HEK293 (cell line): ENCODE results near the gene ZNF660.

Experiments
- CTCF ChIA-PET: fragments of 350-600 bp; formaldehyde crosslinking; extraction: SDS; loops from one replicate; lab custom pipeline; 2021; ENCODE audit warnings: antibody characterized with exemption; lab: Yijun Ruan, JAX
- POLR2A ChIA-PET: fragments of 300-600 bp; formaldehyde crosslinking; extraction: SDS; loops from one replicate; lab custom pipeline; 2020; ENCODE audit warnings: antibody characterized with exemption, inconsistent platforms; lab: Yijun Ruan, JAX
- H3K27ac ChIP-seq: fragments of 200-500 bp; sonication (Bioruptor generic); 2 replicates; pipeline ENCODE4 v1.5.1; 2014; ENCODE audit warnings: low read depth, low read length, control low read depth, inconsistent platforms; ENCODE audit errors: extremely low read depth
- H3K36me3 ChIP-seq, 2 experiments: fragments of 200-500 bp in 1 of 2; sonication (Bioruptor generic) in 1 of 2; 1 replicate in 1 of 2; 2 replicates in 1 of 2; pipeline ENCODE4 v1.5.1; 2014 to 2017; ENCODE audit warnings: inconsistent platforms in 2 of 2, low read length in 2 of 2; ENCODE audit not compliant: control insufficient read depth in 2 of 2, insufficient read depth in 1 of 2
- H3K4me1 ChIP-seq: fragments of 200-500 bp; sonication (Bioruptor generic); 2 replicates; pipeline ENCODE4 v1.5.1; 2014; ENCODE audit warnings: mild to moderate bottlenecking, low read length, inconsistent platforms; ENCODE audit not compliant: control insufficient read depth, insufficient read depth
- H3K4me3 ChIP-seq: 2 replicates; pipeline ENCODE4 v1.5.1; 2011; ENCODE audit warnings: low read depth, mild to moderate bottlenecking, control low read depth, low read length, moderate library complexity
- H3K9me3 ChIP-seq: fragments of 200-500 bp; sonication (Bioruptor generic); 2 replicates; pipeline ENCODE4 v1.5.1; 2014; ENCODE audit warnings: low read depth, low read length, inconsistent platforms; ENCODE audit not compliant: control insufficient read depth, insufficient read depth
- ELK4 ChIP-seq: IDR thresholded peaks from 2 replicates; pipeline ENCODE4 v1.6.1; 2011; ENCODE audit warnings: mild to moderate bottlenecking, low read depth, low read length, borderline replicate concordance
- GLIS2 ChIP-seq: fragments of 450-650 bp; formaldehyde crosslinking; IDR thresholded peaks from 2 replicates; pipeline ENCODE4 v1.5.1; 2016; ENCODE audit warnings: missing biosample characterization, missing genetic modification characterization
- KLF1 ChIP-seq: fragments of 450-650 bp; formaldehyde crosslinking; IDR thresholded peaks from 2 replicates; pipeline ENCODE4 v1.5.1; 2016; ENCODE audit warnings: missing biosample characterization, missing genetic modification characterization
- MEIS1 ChIP-seq: sonication (generic); formaldehyde crosslinking; IDR thresholded peaks from 2 replicates; pipeline ENCODE4 v1.8.1; 2022; ENCODE audit warnings: missing genetic modification reagents, mild to moderate bottlenecking, borderline replicate concordance
- OSR2 ChIP-seq: fragments of 450-650 bp; formaldehyde crosslinking; IDR thresholded peaks from 2 replicates; pipeline ENCODE4 v1.5.1; 2016; ENCODE audit warnings: missing biosample characterization, missing genetic modification characterization
- RBAK ChIP-seq: fragments of 450-650 bp; formaldehyde crosslinking; IDR thresholded peaks from 2 replicates; pipeline ENCODE4 v1.5.1; 2016; ENCODE audit warnings: missing biosample characterization, missing genetic modification characterization
- REST ChIP-seq: fragments of 450-650 bp; formaldehyde crosslinking; IDR thresholded peaks from 2 replicates; pipeline ENCODE4 v1.5.1; 2016; ENCODE audit warnings: missing biosample characterization, missing genetic modification characterization
- ZBTB10 ChIP-seq: fragments of 450-650 bp; formaldehyde crosslinking; IDR thresholded peaks from 2 replicates; pipeline ENCODE4 v1.5.1; 2016; ENCODE audit warnings: missing biosample characterization, missing genetic modification characterization
- ZNF175 ChIP-seq: fragments of 450-650 bp; formaldehyde crosslinking; IDR thresholded peaks from 2 replicates; pipeline ENCODE4 v1.5.1; 2016; ENCODE audit warnings: missing biosample characterization, missing genetic modification characterization
- ZNF221 ChIP-seq: fragments of 450-650 bp; formaldehyde crosslinking; IDR thresholded peaks from 2 replicates; pipeline ENCODE4 v1.5.1; 2017; ENCODE audit warnings: missing biosample characterization, missing genetic modification characterization, borderline replicate concordance
- ZNF223 ChIP-seq: fragments of 450-650 bp; formaldehyde crosslinking; IDR thresholded peaks from 2 replicates; pipeline ENCODE4 v1.5.1; 2016; ENCODE audit warnings: missing biosample characterization, missing genetic modification characterization
- ZNF274 ChIP-seq, 2 experiments: fragments of 200-500 bp in 1 of 2; fragments of 450-650 bp in 1 of 2; sonication (Bioruptor generic) in 1 of 2; formaldehyde crosslinking in 1 of 2; IDR thresholded peaks; 2 replicates each; pipeline versions ENCODE4 v1.5.1 to v1.6.1; 2014 to 2016; ENCODE audit warnings: borderline replicate concordance in 1 of 2, inconsistent platforms in 1 of 2, low read length in 1 of 2, missing biosample characterization in 1 of 2, missing genetic modification characterization in 1 of 2
- ZNF311 ChIP-seq: fragments of 450-650 bp; formaldehyde crosslinking; IDR thresholded peaks from 2 replicates; pipeline ENCODE4 v1.5.1; 2017; ENCODE audit warnings: missing biosample characterization, missing genetic modification characterization, borderline replicate concordance
- ZNF335 ChIP-seq: fragments of 450-650 bp; formaldehyde crosslinking; conservative IDR thresholded peaks from 2 replicates; pipeline ENCODE4 v1.5.1; 2016; ENCODE audit warnings: missing biosample characterization, missing genetic modification characterization
- ZNF416 ChIP-seq: fragments of 450-650 bp; formaldehyde crosslinking; IDR thresholded peaks from 2 replicates; pipeline ENCODE4 v1.5.1; 2016; ENCODE audit warnings: missing biosample characterization, missing genetic modification characterization
- ZNF488 ChIP-seq: fragments of 450-650 bp; formaldehyde crosslinking; IDR thresholded peaks from 2 replicates; pipeline ENCODE4 v1.5.1; 2016; ENCODE audit warnings: missing biosample characterization, missing genetic modification characterization
- ZNF549 ChIP-seq: fragments of 450-650 bp; IDR thresholded peaks from 2 replicates; pipeline ENCODE4 v1.5.1; 2018; ENCODE audit warnings: missing biosample characterization, missing genetic modification characterization, mild to moderate bottlenecking, inconsistent platforms, moderate library complexity
- ZNF555 ChIP-seq: fragments of 450-650 bp; formaldehyde crosslinking; conservative IDR thresholded peaks from 2 replicates; pipeline ENCODE4 v1.5.1; 2017; ENCODE audit warnings: missing biosample characterization, mild to moderate bottlenecking, missing genetic modification characterization, inconsistent platforms
- ZNF600 ChIP-seq: fragments of 450-650 bp; formaldehyde crosslinking; IDR thresholded peaks from 2 replicates; pipeline ENCODE4 v1.5.1; 2016; ENCODE audit warnings: missing biosample characterization, missing genetic modification characterization
- ZNF658 ChIP-seq: fragments of 450-650 bp; formaldehyde crosslinking; IDR thresholded peaks from 2 replicates; pipeline ENCODE4; 2016; ENCODE audit warnings: missing biosample characterization, missing genetic modification characterization
- ZNF704 ChIP-seq: fragments of 450-650 bp; formaldehyde crosslinking; IDR thresholded peaks from 2 replicates; pipeline ENCODE4 v1.5.1; 2016; ENCODE audit warnings: missing biosample characterization, missing genetic modification characterization
- ZNF837 ChIP-seq: fragments of 450-650 bp; formaldehyde crosslinking; IDR thresholded peaks from 2 replicates; pipeline ENCODE4 v1.5.1; 2016; ENCODE audit warnings: missing biosample characterization, missing genetic modification characterization
- ZSCAN16 ChIP-seq: fragments of 450-650 bp; formaldehyde crosslinking; IDR thresholded peaks from 2 replicates; pipeline ENCODE4 v1.5.1; 2016; ENCODE audit warnings: missing biosample characterization, missing genetic modification characterization
- ZSCAN30 ChIP-seq: fragments of 450-650 bp; IDR thresholded peaks from 2 replicates; pipeline ENCODE4 v1.5.1; 2018; ENCODE audit warnings: missing biosample characterization, mild to moderate bottlenecking, missing genetic modification characterization, moderate library complexity
- ZSCAN5A ChIP-seq: fragments of 450-650 bp; formaldehyde crosslinking; IDR thresholded peaks from 2 replicates; pipeline ENCODE4 v1.5.1; 2016; ENCODE audit warnings: missing biosample characterization, missing genetic modification characterization
- ZXDB ChIP-seq: fragments of 450-650 bp; formaldehyde crosslinking; IDR thresholded peaks from 2 replicates; pipeline ENCODE4 v1.5.1; 2016; ENCODE audit warnings: missing biosample characterization, missing genetic modification characterization

Gene ZNF660

GRCh38 chr3:44624749-44625480, 40.2 kb downstream of the ZNF660 start, which contains the start of gene ZNF197 (continued):
- TF ChIP-seq GLIS2 (tag by site-specific recombination) = no peak
- no peak for TF ChIP-seq ZNF175
- TF ChIP-seq ZNF221 (tag by site-specific recombination) = no peak
- TF ChIP-seq ZNF274 (IDR thresholded peaks at IDR 0.05; ENCODE audit: low read length) = no peak
- no peak for TF ChIP-seq ZNF274 (tag by site-specific recombination; IDR thresholded peaks at IDR 0.05; ENCODE audit: borderline replicate concordance)
- no peak for TF ChIP-seq MEIS1
- TF ChIP-seq ZNF416 (tag by site-specific recombination) = no peak
- no peak for TF ChIP-seq OSR2
- no peak for TF ChIP-seq ZSCAN5A (tag by site-specific recombination)
- no peak for TF ChIP-seq RBAK (tag by site-specific recombination)
- no peak for TF ChIP-seq ZNF555
- TF ChIP-seq REST (tag by site-specific recombination) = peak; percentile 86
- TF ChIP-seq KLF1 (tag by site-specific recombination) = peak; percentile 51
- no peak for TF ChIP-seq ZNF658 (tag by site-specific recombination)
- no peak for TF ChIP-seq ZNF311 (tag by site-specific recombination)
- TF ChIP-seq ZXDB (tag by site-specific recombination) = 0 out of 2 replicates have a peak, but pooled peaks have one; percentile 20
- no peak for TF ChIP-seq ZNF335 (tag by site-specific recombination)
- no peak for TF ChIP-seq ZNF488 (tag by site-specific recombination)
- no peak for TF ChIP-seq ZNF704 (tag by site-specific recombination)
- no peak; the same call in 1 of the 2 replicates for TF ChIP-seq ZNF600
- TF ChIP-seq, all 188 proteins: peak for 28

GRCh38 chr3:44628716-44629115, 44.0 kb downstream of the ZNF660 start:
- Histone ChIP-seq H3K4me3 (no peak overlapping the region), H3K4me1 (no peaks in the 10 kb centered on the region), H3K36me3 (peaks cover 0 to 50% of the 10 kb centered on the region in 2 experiments; a peak in 1 of 3 replicates), H3K27ac (no peak overlapping the region), H3K9me3 (no peaks in the 10 kb centered on the region)
- POLR2A ChIA-PET = interaction anchor here (1.2 kb wide), 1 partner anchor 20 kb away, joined by 6 read pairs; the partner anchor contains the start of gene ZNF35
- CTCF ChIA-PET = interaction anchor here (0.6 kb wide), 1 partner anchor 41 kb away, joined by 4 read pairs; no protein-coding TSS in a partner anchor
- TF ChIP-seq ZBTB10 (tag by site-specific recombination) = no peak
- TF ChIP-seq ELK4 = no peak
- TF ChIP-seq ZNF837 (tag by site-specific recombination) = no peak
- TF ChIP-seq ZXDB (tag by site-specific recombination) = no peak
- TF ChIP-seq ZSCAN16 (tag by site-specific recombination) = no peak
- TF ChIP-seq ZNF549 (tag by site-specific recombination) = no peak
- no peak for TF ChIP-seq ZNF223 (tag by site-specific recombination)
- no peak for TF ChIP-seq ZSCAN30 (tag by site-specific recombination)
